ENCODE data around the gene CLSTN3.
"Not testable (repeated sequence)": the region's sequence is repeated elsewhere in the genome, so short reads cannot be mapped to it uniquely, and the experiment has no call there.

CLSTN3 gene

GRCh38 chr12:7154042-7154441 lies 23.9 kb downstream of the CLSTN3 start:
- DNase-seq = no peak

- DNase-seq = no peak
Measured at GRCh38 chr12:7154901-7155470, 24.8 kb downstream of the CLSTN3 start.

- DNase-seq = peak; percentile 92
Measured at GRCh38 chr12:7155471-7156034, 25.4 kb downstream of the CLSTN3 start.

- no peak for DNase-seq
Measured at GRCh38 chr12:7156259-7157197, 26.4 kb downstream of the CLSTN3 start.

- no peak for DNase-seq
Measured at GRCh38 chr12:7157391-7157790, 27.2 kb downstream of the CLSTN3 start.

- DNase-seq = no peak
Measured at GRCh38 chr12:7158781-7159609, 28.8 kb downstream of the CLSTN3 start.

- DNase-seq = no peak
Measured at GRCh38 chr12:7160183-7160582, 30.0 kb downstream of the CLSTN3 start.

- DNase-seq = no peak
Measured at GRCh38 chr12:7161327-7161726, 31.2 kb downstream of the CLSTN3 start.

- DNase-seq = no peak
Measured at GRCh38 chr12:7161811-7162210, 31.6 kb downstream of the CLSTN3 start.

GRCh38 chr12:7162691-7163114 lies 32.5 kb downstream of the CLSTN3 start:
- DNase-seq = peak; percentile 83

GRCh38 chr12:7169951-7170350 lies 39.8 kb downstream of the CLSTN3 start:
- DNase-seq = no peak

- DNase-seq = no peak
Measured at GRCh38 chr12:7171854-7172253, 41.7 kb downstream of the CLSTN3 start.

- no peak for DNase-seq
Measured at GRCh38 chr12:7175493-7175892, 45.3 kb downstream of the CLSTN3 start.

- no peak for DNase-seq
Measured at GRCh38 chr12:7176595-7176994, 46.4 kb downstream of the CLSTN3 start.

GRCh38 chr12:7178481-7178880 lies 48.3 kb downstream of the CLSTN3 start:
- no peak for DNase-seq

GRCh38 chr12:7180685-7181084 lies 50.5 kb downstream of the CLSTN3 start:
- no peak for DNase-seq

- DNase-seq = not testable (repeated sequence)
Measured at GRCh38 chr12:7186058-7186457, 55.9 kb downstream of the CLSTN3 start.

- peak; percentile 63 for DNase-seq
Measured at GRCh38 chr12:7188562-7189397, 58.6 kb downstream of the CLSTN3 start.

- DNase-seq = peak; percentile 83
Measured at GRCh38 chr12:7189398-7190267, 59.5 kb downstream of the CLSTN3 start, which contains the start of gene PEX5. PEX5 (plus strand) TSS chr12:7189686; CDS start chr12:7190378, 692 bp downstream.

GRCh38 chr12:7190268-7191055 lies 60.3 kb downstream of the CLSTN3 start:
- DNase-seq = no peak
